IPS-15b (cell line): ENCODE results near the gene SDK1.

Experiments used
- H3K27me3 ChIP-seq: one replicate; pipeline ENCODE4 v1.6.1; 2013; ENCODE audit warnings: low read length; ENCODE audit not compliant: control insufficient read depth, insufficient read depth
- H3K36me3 ChIP-seq: one replicate; pipeline ENCODE4 v1.6.1; 2013; ENCODE audit warnings: low read length; ENCODE audit not compliant: control insufficient read depth, insufficient read depth
- H3K4me1 ChIP-seq: one replicate; pipeline ENCODE4 v1.6.1; 2013; ENCODE audit warnings: mild to moderate bottlenecking, low read length; ENCODE audit not compliant: control insufficient read depth, insufficient read depth
- H3K4me3 ChIP-seq: one replicate; pipeline ENCODE4 v1.5.1; 2013; ENCODE audit warnings: low read depth, low read length
- H3K9ac ChIP-seq: one replicate; pipeline ENCODE4 v1.6.1; 2013; ENCODE audit warnings: low read depth, mild to moderate bottlenecking, low read length
- H3K9me3 ChIP-seq: one replicate; pipeline ENCODE4 v1.6.1; 2013; ENCODE audit warnings: mild to moderate bottlenecking, low read length; ENCODE audit not compliant: control insufficient read depth, insufficient read depth

The SDK1 gene

DNA sequence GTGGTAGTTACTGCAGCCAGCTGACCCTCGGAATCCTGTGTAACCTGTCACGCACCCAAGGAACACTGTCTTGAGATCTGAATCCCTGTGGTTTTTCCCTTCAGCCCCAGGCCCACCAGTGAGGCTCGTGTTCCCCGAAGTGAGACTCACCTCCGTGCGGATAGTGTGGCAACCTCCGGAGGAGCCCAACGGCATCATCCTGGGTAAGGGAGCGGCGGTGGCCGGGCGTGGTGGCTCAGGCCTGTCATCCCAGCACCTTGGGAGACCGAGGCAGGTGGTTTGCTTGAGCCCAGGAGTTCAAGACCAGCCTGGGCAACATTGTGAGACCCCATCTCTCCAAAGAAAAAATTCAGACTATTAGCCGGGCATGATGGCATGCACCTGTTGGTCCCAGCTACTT lies 831.2 kb downstream of the SDK1 start:
- Histone ChIP-seq H3K4me3 (no peak overlapping the region), H3K36me3 (no peaks in the 10 kb centered on the region), H3K27me3 (no peaks in the 10 kb centered on the region), H3K9ac (no peak overlapping the region), H3K9me3 (no peaks in the 10 kb centered on the region), H3K4me1 (peaks cover 9% of the 10 kb centered on the region)

DNA sequence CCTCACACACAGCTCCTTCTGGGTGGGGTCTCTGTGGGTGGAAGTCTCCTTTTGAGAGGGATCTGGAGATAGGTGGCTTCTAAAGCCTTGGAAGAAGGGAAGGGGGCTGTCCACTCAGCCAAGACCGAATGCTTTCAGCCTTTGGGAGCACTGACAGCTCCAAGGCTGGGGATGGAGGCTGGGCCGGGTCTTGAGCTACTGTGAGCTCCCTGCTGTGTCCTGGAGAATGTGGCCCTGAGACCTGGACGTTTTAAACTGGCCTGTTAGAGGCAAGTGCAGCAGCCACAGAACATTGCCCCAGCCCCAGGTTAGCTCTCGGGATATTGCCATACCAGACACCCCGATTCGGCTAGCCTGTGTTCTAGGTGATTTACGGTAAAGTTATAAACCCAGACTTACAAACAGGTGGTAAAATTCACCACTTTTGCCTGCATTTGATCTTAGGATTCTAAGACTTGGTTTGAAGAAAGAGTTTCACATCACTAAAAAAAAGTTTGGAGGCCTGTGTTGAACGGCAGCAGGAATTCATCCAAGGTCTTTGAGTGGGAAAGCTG lies 832.5 kb downstream of the SDK1 start:
- Histone ChIP-seq H3K27me3 (no peaks in the 10 kb centered on the region), H3K36me3 (no peaks in the 10 kb centered on the region), H3K4me3 (no peak overlapping the region), H3K4me1 (peaks cover 9% of the 10 kb centered on the region), H3K9me3 (no peaks in the 10 kb centered on the region), H3K9ac (no peak overlapping the region)

DNA sequence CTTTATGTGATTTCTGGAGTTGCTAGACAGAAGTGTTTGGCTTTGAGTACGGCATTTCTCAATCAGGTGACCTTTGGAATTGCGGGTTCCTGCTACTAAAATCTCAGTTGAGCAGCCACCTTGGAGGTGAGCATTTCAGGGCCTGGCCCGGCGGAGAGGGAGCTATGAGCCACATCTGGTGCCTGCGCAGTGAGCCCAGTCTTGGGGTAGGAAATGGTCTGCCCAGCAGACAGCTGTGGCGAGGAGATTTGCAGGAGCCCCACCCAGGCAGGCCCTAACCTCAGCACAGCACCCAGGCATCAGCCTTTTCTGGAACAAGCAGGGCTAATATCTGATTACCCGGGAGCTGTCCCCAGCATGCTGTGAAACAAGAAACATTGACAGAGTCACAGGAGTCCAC lies 833.2 kb downstream of the SDK1 start:
- no peaks in the 10 kb centered on the region for H3K27me3 ChIP-seq
- H3K4me1 ChIP-seq, result peaks cover 9% of the 10 kb centered on the region
- H3K36me3 ChIP-seq, result no peaks in the 10 kb centered on the region
- H3K9me3 ChIP-seq, result no peaks in the 10 kb centered on the region
- no peak overlapping the region for H3K9ac ChIP-seq
- no peak overlapping the region for H3K4me3 ChIP-seq

DNA sequence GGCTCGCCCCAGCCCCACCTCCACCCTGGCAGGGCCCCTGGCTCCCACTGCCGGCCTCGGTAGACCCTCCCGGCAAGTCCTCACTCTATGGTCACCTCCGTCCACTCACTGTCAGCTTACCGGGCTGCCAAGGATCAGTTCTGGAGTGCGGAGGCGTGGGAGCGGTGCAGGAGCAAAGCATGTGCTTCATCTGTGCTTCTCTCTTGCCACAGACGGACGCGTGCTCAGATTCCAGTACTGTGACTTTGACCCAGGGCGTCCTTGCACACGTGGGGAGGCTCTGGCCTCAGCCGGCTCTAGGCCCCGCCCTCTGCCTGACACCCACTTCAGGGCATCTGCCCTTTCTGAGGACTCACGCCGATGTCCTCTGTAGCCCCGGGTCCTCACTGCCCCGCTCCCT lies 833.6 kb downstream of the SDK1 start:
- Histone ChIP-seq H3K36me3 (no peaks in the 10 kb centered on the region), H3K27me3 (no peaks in the 10 kb centered on the region), H3K9me3 (no peaks in the 10 kb centered on the region), H3K4me3 (no peak overlapping the region), H3K9ac (no peak overlapping the region), H3K4me1 (peaks cover 9% of the 10 kb centered on the region)

DNA sequence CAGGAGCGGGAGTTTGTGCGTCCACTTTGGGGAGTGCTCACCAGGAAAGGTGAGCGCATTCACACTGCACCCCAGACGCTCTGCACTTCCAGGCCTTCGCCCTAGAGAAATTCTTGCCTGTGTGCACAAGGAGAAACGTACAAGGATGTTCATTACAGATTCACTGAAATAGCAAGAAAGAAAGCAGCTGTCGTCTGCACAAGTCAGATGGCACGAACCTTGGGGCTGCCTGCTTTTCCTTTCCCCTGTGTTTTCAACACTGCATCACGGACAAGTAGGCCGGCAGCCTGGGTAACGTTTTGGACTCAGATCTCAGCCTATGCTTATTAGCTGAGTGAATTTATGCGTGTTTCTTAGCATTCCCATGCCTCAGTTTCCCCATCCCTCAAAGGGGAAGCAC lies 834.2 kb downstream of the SDK1 start:
- Histone ChIP-seq H3K9ac (no peak overlapping the region), H3K27me3 (no peaks in the 10 kb centered on the region), H3K9me3 (no peaks in the 10 kb centered on the region), H3K4me1 (peaks cover 9% of the 10 kb centered on the region), H3K36me3 (no peaks in the 10 kb centered on the region), H3K4me3 (no peak overlapping the region)

DNA sequence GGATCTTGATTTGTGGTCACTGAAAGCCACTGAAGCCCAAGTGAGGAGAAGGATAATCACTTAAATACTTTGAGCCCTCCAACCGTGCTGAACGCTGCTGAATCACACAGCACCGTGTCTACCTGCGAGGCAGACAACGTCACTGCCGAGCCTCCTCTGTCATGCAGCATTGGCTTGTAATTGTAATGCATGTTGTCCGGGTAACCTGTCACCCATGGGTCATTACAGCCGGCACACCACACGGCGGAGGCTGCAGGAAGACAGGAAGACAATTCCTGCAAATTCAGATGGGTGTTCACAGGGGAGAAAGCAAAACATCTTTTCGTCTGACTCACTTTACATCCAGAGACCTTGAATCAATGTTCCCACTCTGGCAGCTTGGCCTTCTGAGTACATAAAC lies 835.0 kb downstream of the SDK1 start:
- Histone ChIP-seq H3K9ac (no peak overlapping the region), H3K9me3 (no peaks in the 10 kb centered on the region), H3K27me3 (no peaks in the 10 kb centered on the region), H3K36me3 (no peaks in the 10 kb centered on the region), H3K4me1 (peaks cover 9% of the 10 kb centered on the region), H3K4me3 (no peak overlapping the region)

DNA sequence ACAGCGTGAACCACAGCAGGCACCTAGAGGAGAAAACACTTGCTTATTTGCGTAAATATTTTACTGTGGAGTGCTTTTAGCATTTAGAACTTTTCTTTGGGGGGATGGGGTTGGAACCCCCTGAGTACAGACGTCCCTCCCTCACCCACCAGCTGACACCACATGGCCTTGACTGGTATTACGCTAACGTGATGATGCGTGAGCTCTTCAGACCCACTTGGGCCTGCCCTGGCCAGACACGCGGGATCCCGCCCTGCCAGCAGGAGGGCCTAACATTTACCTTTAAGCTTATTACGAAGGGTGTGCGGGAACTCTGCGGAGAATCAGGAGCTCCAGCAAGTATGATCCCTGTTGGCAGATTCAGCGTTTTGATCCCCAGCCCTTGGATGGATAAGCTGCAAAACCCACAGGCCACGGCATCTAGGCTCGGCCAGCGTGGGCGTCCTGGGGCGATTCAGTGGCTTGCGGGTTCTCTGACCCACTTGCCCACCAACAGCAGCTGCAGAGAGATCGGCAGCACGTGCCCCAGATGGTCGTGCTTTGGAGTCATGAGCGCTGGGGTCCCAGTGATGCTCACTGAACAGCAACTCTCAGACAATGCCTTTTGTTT lies 835.6 kb downstream of the SDK1 start:
- H3K4me1 ChIP-seq, result peaks cover 9% of the 10 kb centered on the region
- no peaks in the 10 kb centered on the region for H3K9me3 ChIP-seq
- H3K36me3 ChIP-seq, result no peaks in the 10 kb centered on the region
- no peak overlapping the region for H3K4me3 ChIP-seq
- H3K27me3 ChIP-seq, result no peaks in the 10 kb centered on the region
- no peak overlapping the region for H3K9ac ChIP-seq

DNA sequence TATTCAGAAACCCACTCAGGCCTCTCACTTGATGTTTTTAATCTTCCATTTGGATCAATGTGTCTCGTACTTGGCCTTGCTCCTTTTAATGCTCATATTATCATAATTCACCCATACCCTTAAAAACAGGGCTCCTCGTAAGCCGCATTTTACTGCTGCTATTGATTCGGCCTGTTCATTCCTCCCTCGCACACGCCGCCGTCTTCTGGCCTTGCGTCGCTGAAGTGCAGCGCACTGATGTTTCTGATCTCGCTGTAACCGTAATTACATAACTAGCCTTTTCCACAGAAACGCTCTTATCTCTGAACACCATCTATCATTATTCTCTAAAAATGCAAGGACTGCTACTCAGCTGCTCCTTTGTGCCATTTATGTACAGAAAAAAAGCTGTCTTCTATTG lies 836.5 kb downstream of the SDK1 start:
- Histone ChIP-seq H3K9ac (no peak overlapping the region), H3K4me1 (peaks cover 9% of the 10 kb centered on the region), H3K36me3 (no peaks in the 10 kb centered on the region), H3K9me3 (no peaks in the 10 kb centered on the region), H3K4me3 (no peak overlapping the region), H3K27me3 (no peaks in the 10 kb centered on the region)

DNA sequence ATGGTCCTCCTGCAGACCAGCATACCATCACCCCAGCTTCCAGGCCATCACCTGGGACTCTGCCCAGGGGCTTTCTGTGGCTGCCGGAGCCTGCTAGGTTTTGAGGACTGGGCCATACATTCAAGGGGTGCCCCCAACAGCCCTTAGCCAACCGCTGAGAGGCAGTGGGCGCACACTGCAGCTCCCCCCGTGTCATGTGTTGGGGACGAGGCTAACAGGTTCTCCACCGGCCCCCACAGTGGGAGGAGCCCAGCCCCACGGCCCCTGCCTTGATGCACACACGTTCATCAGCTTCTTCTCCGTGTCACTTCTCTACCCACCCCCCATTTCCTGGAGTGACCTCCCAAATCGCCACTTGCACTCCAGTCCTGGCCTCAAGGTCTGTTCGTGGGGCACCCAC lies 837.8 kb downstream of the SDK1 start:
- H3K9ac ChIP-seq, result no peak overlapping the region
- H3K9me3 ChIP-seq, result no peaks in the 10 kb centered on the region
- H3K4me3 ChIP-seq, result no peak overlapping the region
- H3K4me1 ChIP-seq, result peaks cover 9% of the 10 kb centered on the region
- H3K36me3 ChIP-seq, result no peaks in the 10 kb centered on the region
- H3K27me3 ChIP-seq, result no peaks in the 10 kb centered on the region

DNA sequence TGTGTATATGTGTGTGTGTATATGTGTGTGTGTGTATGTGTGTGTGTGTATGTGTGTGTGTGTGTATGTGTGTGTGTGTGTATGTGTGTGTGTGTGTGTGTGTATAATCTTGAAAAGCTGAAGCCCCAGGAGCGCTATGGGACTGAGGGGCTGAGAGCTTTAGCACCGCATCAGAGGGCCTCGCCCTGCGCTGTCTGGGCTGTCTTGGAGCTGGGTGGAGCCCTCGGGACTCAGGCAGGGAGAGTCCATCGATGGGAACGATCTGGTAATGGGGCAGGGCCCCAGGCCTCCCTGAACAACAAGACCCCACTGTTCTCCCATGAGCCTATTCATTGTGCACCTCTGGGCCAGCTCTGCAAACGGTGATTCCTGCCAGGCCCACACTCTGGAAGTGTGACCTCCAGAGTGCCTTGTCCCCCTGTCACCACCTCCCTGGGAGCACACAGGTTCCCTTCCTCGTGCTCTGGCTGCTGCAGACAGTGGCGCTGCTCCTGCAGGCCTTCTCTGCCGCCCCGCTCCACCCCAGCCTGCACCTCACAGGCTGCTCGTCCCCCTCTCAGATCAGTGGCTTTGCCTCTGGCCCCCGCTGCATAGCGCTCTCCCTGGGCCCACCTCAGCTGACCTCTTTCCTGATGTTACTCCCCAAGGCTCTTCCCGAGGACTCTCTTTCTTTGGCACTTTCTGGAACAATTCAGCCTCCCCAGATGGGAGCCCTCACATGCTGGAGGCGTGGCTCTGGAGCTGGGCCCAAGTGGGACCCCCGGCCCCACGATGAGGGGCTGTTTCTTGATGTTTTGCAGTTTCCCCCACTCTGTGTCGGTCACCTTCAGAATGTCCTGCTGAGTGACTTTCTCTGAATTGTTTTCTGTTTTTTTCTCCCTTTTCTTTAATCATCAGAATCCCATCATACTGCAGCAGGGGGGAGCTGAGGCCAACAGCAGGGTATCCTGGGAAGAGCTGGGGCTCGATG lies 838.9 kb downstream of the SDK1 start:
- no peaks in the 10 kb centered on the region for H3K36me3 ChIP-seq
- peaks cover 11% of the 10 kb centered on the region for H3K4me1 ChIP-seq
- no peaks in the 10 kb centered on the region for H3K9me3 ChIP-seq
- H3K4me3 ChIP-seq, result no peak overlapping the region
- H3K9ac ChIP-seq, result no peak overlapping the region
- no peaks in the 10 kb centered on the region for H3K27me3 ChIP-seq

DNA sequence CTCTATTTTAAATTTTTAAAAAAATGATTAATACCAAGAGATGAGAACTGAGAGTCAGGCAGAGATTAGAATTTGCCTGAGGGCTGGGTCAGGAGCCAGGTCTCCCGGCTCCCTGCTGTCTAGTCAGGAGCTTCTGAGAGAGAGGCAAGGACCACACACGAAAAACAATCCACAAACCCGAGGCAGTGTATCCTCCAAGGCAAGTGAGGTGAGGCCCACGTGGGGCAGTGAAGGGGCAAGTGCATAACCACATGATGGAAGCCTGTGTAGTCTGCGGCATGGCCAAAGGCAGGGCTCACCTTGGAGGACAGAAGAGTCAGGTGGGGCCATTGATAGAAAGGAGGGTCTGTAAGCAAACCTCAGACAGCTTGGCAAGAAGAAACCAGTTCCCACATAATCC lies 839.9 kb downstream of the SDK1 start:
- no peaks in the 10 kb centered on the region for H3K9me3 ChIP-seq
- peaks cover 8% of the 10 kb centered on the region for H3K4me1 ChIP-seq
- H3K4me3 ChIP-seq, result no peak overlapping the region
- H3K27me3 ChIP-seq, result no peaks in the 10 kb centered on the region
- H3K9ac ChIP-seq, result no peak overlapping the region
- no peaks in the 10 kb centered on the region for H3K36me3 ChIP-seq

DNA sequence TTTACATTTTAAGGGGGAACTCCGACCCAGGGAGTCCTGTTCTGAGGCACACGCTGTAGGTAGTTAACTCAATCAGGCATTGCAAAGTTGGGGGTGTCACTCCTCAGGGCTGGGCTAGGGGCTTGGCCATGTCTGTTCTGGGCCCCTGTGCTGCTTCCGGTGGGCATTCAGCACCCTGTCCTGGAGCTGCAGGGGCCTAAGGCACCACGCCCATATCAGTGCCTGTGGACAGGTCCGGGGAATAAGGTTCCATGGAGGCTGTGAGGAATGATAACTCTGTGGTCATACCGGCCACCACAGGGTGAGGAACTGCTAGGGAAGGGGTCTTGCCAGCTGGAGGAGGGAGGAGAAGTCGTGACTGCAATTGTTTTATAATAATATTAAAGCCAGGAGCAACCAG lies 842.0 kb downstream of the SDK1 start:
- Histone ChIP-seq H3K4me3 (no peak overlapping the region), H3K36me3 (no peaks in the 10 kb centered on the region), H3K9me3 (no peaks in the 10 kb centered on the region), H3K9ac (no peak overlapping the region), H3K4me1 (peaks cover 3% of the 10 kb centered on the region), H3K27me3 (no peaks in the 10 kb centered on the region)
